Posterior vena cava (tissue), 2 donors: ENCODE measurements around the gene CTIF. TPM values are rescaled to one million over a fixed set of nuclear protein-coding genes. Genes with fewer than 3 reads are reported as not detected.
"Not testable (repeated sequence)": the region's sequence is repeated elsewhere in the genome, so short reads cannot be mapped to it uniquely, and the experiment has no call there.

Experiments used
- DNase-seq: peaks from one replicate; pipeline ENCODE4 v3.0.0-alpha.2; 2020; ENCODE audit warnings: low spot score
- intact Hi-C, 2 donors: fragments of 100-400 bp; cut with DNase I; formaldehyde crosslinking; loops; one replicate each; pipeline versions ENCODE4 v1.14.1 to v1.14.2; 2022 to 2023
- total RNA-seq, 2 donors: library from RNA; stranded (reverse); fragmentation: NEBNext Ultra II Directional; extraction: Animal tissue kit (Norgen Biotek cat#: 25700); gene quantifications; one replicate each; pipeline ENCODE4 v1.2.1, GENCODE V29; 2021
- donor health status: DM: yes; HTN: yes; CAD: no.
- donor health status: DM: yes; HTN: yes; CAD: no.

CTIF gene
- total RNA-seq, 2 donors from 2014 or later = 87.8 to 116 TPM

GRCh38 chr18:48802543-48803290 is 263.9 kb downstream of the CTIF start:
- intact Hi-C loops = no loop called here

GRCh38 chr18:48803518-48803917 is 264.7 kb downstream of the CTIF start:
- intact Hi-C loops = no loop called here
- DNase-seq = no peak

More at GRCh38 chr18:48802543-48803290, 263.9 kb downstream of the CTIF start:
- DNase-seq = peak; percentile 75

GRCh38 chr18:48803951-48804855 is 265.4 kb downstream of the CTIF start:
- intact Hi-C loops = no loop called here
- no peak for DNase-seq

- peak; percentile 61 for DNase-seq
- intact Hi-C loops = no loop called here
Observed at GRCh38 chr18:48804856-48805610, 266.2 kb downstream of the CTIF start.

DNA sequence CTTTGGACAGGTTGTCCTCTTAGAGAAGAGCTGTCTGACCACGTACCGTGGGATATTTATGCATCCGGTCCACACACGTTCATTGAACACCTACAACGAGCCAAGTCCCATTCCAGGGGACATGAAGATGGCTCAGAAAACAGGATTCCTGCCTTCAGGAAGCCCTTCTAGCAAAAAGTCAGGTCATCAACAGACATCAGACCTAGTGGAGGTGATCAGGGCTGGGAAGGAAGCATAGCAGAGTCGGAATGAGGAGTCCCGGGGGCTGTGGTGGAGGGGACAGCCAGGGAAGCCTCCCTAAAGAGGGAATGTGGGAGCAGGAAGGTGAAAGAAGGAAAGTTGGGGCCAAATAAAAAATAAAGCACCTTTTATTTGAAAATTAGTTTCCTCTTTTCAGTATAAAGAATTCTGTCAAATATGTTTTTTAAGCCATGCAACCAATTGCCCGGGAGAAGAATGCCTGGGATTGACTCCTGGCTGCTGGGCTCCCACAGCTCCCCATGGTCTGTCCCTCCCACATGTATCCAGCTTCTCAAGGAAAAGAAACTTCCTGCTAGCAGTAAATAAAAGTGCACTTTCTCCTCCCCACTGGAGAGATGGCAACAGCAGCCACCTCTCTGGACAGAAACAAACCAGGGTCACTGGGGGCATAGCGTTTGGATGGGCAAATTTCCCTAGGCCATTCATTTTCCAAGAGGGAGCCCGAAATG is 267.1 kb downstream of the CTIF start:
- intact Hi-C loops = loop anchor here in 1 of 2 donors (1.0 kb wide), 1 partner anchor 41 kb away; no protein-coding TSS in a partner anchor
- DNase-seq = no peak

DNA sequence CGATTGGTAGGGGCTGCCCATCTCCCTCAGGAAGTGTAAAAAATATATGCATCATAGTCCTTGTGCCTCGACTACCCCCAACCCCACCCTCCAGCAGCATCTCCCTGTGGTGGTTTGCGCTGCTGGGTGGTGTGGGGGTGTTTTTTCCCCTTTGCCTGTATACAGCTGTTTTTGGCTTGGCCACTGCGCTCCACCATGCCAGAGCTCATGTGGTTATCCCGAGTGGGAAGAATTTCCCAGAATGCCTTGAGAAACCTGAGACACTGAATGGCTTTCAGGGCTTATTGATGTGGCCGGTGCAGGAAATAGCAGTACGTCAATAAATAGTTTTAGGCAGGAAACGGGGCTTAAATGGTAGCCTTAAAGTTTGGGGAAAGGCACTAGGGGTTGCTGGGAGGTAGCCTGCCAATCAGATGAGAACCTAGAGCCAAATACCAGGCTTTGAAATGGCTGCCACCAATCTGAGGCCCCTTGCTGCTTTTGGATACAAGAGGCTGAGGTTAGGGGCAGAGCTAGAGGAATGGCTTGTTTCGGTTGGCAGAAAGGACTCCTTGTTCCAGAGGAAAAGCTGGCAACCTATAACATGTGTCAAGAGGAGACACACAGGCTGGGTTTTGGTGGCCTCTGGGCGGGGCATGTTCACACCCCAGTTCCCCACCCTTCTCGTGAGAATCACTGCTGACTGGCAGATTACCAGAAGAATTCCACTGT is 267.9 kb downstream of the CTIF start:
- intact Hi-C loops = loop anchor here in 1 of 2 donors (1.0 kb wide), 1 partner anchor 41 kb away; no protein-coding TSS in a partner anchor
- DNase-seq = no peak

DNA sequence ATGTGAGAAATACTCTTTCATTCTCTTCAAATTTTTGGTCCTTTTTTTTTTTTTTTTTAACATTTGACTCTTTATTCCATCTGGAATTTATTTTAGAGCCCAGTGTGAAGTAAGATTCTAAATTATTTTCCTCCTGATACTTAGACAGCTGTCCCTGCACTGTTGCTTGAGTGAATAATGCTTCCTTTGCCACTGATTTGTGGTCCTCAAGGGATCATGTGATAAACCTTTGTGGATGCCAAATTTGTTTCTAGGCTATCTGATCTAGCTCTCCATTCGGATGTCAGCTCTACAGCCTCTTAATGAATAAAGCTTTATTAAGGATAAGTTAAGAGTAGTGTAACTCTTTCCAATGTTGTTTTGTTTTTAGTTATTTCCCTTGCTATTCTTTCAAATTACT is 269.6 kb downstream of the CTIF start:
- intact Hi-C loops = no loop called here
- DNase-seq = no peak

GRCh38 chr18:48809365-48809764 is 270.5 kb downstream of the CTIF start:
- intact Hi-C loops = no loop called here
- no peak for DNase-seq

DNA sequence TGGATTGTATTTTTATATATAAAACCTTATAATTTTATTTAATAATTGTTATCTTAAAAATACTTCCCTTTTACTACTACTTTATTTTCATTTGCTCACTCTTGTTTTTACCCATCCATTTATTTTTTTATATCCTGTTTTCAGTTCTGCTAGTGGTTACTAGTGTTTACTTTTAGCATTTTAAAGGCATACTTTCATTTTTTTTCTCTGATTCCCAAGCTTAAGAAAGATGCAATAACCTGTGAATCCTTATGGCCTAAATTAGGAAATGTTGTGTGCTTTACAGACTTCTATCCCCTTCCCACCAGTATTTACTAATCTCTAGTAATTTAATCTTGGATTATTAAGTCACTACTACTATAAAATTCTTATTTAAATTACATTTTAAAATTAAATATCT is 272.0 kb downstream of the CTIF start:
- intact Hi-C loops = no loop called here
- DNase-seq = no peak

- no peak for DNase-seq
- intact Hi-C loops = no loop called here
Observed at GRCh38 chr18:48811401-48811800, 272.6 kb downstream of the CTIF start.

GRCh38 chr18:48811977-48812451 is 273.2 kb downstream of the CTIF start:
- DNase-seq, intact Hi-C loops: not testable (repeated sequence)

GRCh38 chr18:48813321-48813720 is 274.5 kb downstream of the CTIF start:
- intact Hi-C loops = no loop called here

DNA sequence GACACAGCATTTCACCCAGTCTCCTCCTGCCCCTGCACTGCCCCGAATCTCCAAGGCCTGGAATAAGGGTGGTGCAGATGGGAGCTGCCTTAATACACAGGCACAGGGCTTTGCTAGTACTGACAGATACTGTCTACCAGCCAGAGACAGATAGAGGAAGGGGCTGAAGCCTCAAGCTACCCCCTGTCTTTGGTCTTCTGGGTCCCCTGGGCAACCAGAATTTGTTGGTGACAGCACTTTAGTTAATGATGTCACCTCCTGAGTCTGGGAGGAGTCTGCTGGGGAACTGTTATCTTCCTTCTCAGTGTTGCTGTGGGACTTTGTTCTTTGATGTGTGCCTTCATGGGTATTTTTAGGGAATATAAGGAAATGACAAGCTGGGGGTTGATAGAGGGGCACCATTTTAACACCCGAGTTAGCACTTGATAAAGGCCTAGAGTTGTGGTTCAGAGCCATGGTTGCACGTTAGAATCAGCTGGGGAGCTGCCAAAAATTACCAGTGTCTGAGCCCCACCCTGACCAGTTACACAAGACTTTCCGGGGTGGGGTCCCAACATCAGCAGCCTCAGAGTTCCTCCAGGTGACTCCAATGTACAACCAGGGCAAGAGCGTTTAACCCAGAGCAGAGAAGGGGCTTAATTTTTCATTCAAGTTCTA is 275.1 kb downstream of the CTIF start:
- peak; percentile 76 for DNase-seq
- intact Hi-C loops = no loop called here

More at GRCh38 chr18:48813321-48813720, 274.5 kb downstream of the CTIF start:
- DNase-seq = no peak

DNA sequence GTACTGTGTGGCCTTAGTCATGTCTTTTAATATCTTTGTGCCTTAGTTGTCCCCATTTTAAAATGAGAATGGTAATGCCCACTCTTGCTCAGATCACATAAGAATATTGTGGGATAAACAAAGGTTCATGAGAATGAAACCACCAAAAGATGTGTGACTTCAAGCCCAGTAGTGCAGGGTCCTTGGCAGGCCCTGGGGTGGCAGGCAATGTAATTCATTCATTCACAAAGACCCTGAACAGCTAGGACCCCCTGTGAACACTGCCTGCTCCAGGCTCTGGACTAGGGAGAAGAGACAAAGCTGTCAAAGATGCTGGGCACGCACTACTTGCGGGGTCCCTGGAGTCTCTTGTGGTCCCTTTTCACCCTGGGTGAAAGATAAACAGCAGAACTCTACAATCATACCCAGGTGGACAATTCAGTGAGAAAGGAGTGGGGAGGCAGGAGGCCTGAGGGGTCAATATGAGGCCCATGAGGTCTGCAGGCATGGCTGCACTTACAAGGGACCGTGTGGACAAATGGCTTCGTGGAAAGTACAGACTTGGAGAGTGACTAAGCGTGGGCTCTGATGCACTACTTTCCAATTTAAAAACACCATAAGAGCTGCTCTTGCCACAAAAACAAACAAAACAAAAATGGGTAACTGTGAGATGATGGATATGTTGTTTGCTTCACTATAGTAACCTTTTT is 275.8 kb downstream of the CTIF start:
- DNase-seq = no peak
- intact Hi-C loops = no loop called here

DNA sequence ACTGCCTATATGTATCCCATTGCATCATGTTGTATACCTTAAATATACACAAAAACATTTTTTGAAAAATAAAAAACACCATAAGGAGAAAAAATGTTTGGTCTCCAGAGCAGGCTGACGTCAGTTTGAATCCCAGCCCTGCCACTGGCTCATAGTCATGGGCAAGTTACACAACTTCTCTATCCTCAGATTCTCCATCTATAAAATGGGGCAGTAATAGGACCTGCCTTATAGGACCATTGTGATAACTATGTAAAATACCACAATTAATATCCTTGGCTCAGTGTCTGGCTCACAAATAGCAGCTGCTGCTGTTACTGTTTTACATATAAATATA is 276.3 kb downstream of the CTIF start:
- intact Hi-C loops = no loop called here
- DNase-seq = peak; percentile 22

GRCh38 chr18:48815581-48816324 is 276.9 kb downstream of the CTIF start:
- intact Hi-C loops = no loop called here
- peak; percentile 26 for DNase-seq

GRCh38 chr18:48816554-48816953 is 277.7 kb downstream of the CTIF start:
- DNase-seq = peak; percentile 1
- intact Hi-C loops = no loop called here
